ENCODE results near the gene OMA1.

The OMA1 gene

DNA sequence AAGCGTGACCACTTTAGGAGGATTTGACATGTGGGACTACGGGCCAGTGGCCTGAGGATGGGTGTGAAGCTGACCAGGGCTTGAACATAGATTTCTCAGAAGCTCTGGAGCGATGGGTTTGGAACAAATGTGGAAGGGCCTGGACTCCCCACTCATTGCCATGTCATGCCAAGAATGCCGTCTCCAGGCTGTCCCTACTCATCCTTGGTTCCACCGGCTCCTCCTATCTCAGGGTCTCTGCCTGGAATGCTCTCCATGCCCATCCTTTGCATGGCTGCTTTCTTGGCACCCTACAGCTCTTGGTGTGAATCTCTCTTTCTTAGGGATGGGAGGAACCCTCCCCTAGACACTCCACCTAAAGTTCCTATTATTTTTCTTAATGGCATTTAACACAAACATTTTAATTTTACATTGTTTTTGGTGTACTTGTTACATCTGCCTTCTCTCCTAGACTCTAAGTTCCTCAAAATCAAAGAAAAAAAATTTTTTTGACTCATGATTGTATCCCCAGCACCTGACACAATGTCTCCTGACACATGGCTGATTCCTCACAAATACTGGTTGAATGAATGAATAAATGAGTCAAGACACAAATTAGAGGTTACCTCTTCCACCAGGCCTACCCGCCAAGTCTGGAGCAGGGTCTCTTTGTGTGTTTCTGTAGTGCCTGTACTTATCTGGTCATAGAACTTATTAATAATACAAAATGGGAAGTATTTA lies 114.5 kb downstream of the OMA1 start:
- DNase-seq (ENCODE audit: low read depth in 2 of 2): no peak
